CD4-positive, alpha-beta T cell (primary cell): ENCODE measurements around the gene CAMTA1. TPM values are rescaled to one million over a fixed set of nuclear protein-coding genes. Genes with fewer than 3 reads are reported as not detected.

Source experiments
- ATAC-seq: fragments of 200-7000 bp; cut with Tn5 transposase; one replicate; pipeline ENCODE4 v1.10.0; 2022; ENCODE audit warnings: mild to moderate bottlenecking; ENCODE audit not compliant: poor library complexity
- CTCF ChIA-PET: fragments of 350-600 bp; sonication (Branson Sonifier 250); formaldehyde crosslinking; loops from one replicate; lab custom pipeline; 2021; ENCODE audit warnings: antibody characterized with exemption, inconsistent platforms; lab: Charles Lee
- POLR2A ChIA-PET: fragments of 350-600 bp; sonication (Branson Sonifier 250); formaldehyde crosslinking; loops from one replicate; lab custom pipeline; 2021; ENCODE audit warnings: antibody characterized with exemption, inconsistent platforms; lab: Charles Lee
- DNase-seq, 14 experiments: peaks; one replicate each; pipeline ENCODE4 v3.0.0-alpha.2; 2013 to 2020; ENCODE audit warnings: mixed read lengths in 2 of 14
- H3K27ac ChIP-seq, 2 donors: one replicate each; pipeline versions ENCODE4 v1.5.1 to v1.7.0; 2013; ENCODE audit warnings: low read length in 2 of 2, low read depth in 1 of 2, mild to moderate bottlenecking in 1 of 2
- H3K27me3 ChIP-seq, 2 experiments: 1 replicate in 1 of 2; 2 replicates in 1 of 2; pipeline versions ENCODE4 v1.6.1 to v1.7.0; 2013; ENCODE audit warnings: low read length in 2 of 2, control low read depth in 1 of 2, mild to moderate bottlenecking in 1 of 2, moderate library complexity in 1 of 2; ENCODE audit not compliant: insufficient read depth in 2 of 2, control insufficient read depth in 1 of 2
- H3K36me3 ChIP-seq: one replicate; pipeline ENCODE4 v1.6.1; 2013; ENCODE audit warnings: low read length, control low read depth; ENCODE audit not compliant: insufficient read depth
- H3K4me1 ChIP-seq: one replicate; pipeline ENCODE4 v1.6.1; 2013; ENCODE audit warnings: low read length, control low read depth; ENCODE audit not compliant: insufficient read depth
- H3K4me3 ChIP-seq: one replicate; pipeline ENCODE4 v1.5.1; 2013; ENCODE audit warnings: mild to moderate bottlenecking, low read length, moderate library complexity
- H3K9me3 ChIP-seq, 2 experiments: 1 replicate in 1 of 2; 2 replicates in 1 of 2; pipeline versions ENCODE4 v1.6.1 to v1.7.0; 2013; ENCODE audit warnings: low read length in 2 of 2, mild to moderate bottlenecking in 2 of 2, control low read depth in 1 of 2, moderate library complexity in 1 of 2; ENCODE audit not compliant: control insufficient read depth in 1 of 2, insufficient read depth in 1 of 2
- H3K27ac Mint-ChIP-seq: one replicate; pipeline ENCODE4 v1.8.0; 2020; ENCODE audit warnings: mixed read lengths
- H3K27me3 Mint-ChIP-seq: one replicate; pipeline ENCODE4 v1.8.0; 2021; ENCODE audit warnings: mixed read lengths
- H3K36me3 Mint-ChIP-seq: one replicate; pipeline ENCODE4 v1.8.0; 2021; ENCODE audit warnings: low read depth, mixed read lengths
- H3K4me1 Mint-ChIP-seq: one replicate; pipeline ENCODE4 v1.8.0; 2021; ENCODE audit warnings: low read depth, mixed read lengths
- H3K4me3 Mint-ChIP-seq: one replicate; pipeline ENCODE4 v1.8.0; 2020; ENCODE audit warnings: mild to moderate bottlenecking, mixed read lengths
- H3K9me3 Mint-ChIP-seq: one replicate; pipeline ENCODE4 v1.8.0; 2020; ENCODE audit warnings: mixed read lengths
- CTCF ChIP-seq: fragments of 200-600 bp; IDR thresholded peaks from one replicate; pipeline ENCODE4 v1.8.0; 2022; ENCODE audit warnings: antibody characterized with exemption, mild to moderate bottlenecking
- intact Hi-C, 2 experiments: fragments of 100-400 bp; cut with DNase I in 1 of 2; cut with micrococcal nuclease in 1 of 2; formaldehyde crosslinking; loops; one replicate each; pipeline versions ENCODE4 v1.15.1 to v1.9.0; 2023 to 2025; cut with DNase I, micrococcal nuclease
- total RNA-seq, 174 experiments: library from RNA in 2 of 174; stranded (reverse) in 2 of 174; gene quantifications; one replicate each; pipeline ENCODE4 v1.2.3 and lab custom pipeline; 2021 to 2026

Gene CAMTA1
- total RNA-seq, 2 experiments from 2014 or later: 38.6 to 39.3 TPM

GRCh38 chr1:6850537-6850936 is 65.3 kb downstream of the CAMTA1 start:
- Mint-ChIP-seq H3K4me1 (peaks cover 4% of the 10 kb centered on the region), H3K36me3 (peaks cover 74% of the 10 kb centered on the region), H3K9me3 (peaks cover 2% of the 10 kb centered on the region), H3K27me3 (no peaks in the 10 kb centered on the region), H3K4me3 (no peak overlapping the region), H3K27ac (no peak overlapping the region)
- no peak for ATAC-seq
- TF ChIP-seq CTCF: no peak
- ChIA-PET CTCF (no interaction called here), POLR2A (no interaction called here)
- no peak overlapping the region for H3K27ac ChIP-seq
- no peak for DNase-seq
- no peak overlapping the region for H3K4me3 ChIP-seq
- peaks cover 7% of the 10 kb centered on the region for H3K36me3 ChIP-seq
- intact Hi-C loops: no loop called here
- H3K9me3 ChIP-seq: no peaks in the 10 kb centered on the region
- H3K27me3 ChIP-seq: no peaks in the 10 kb centered on the region
- H3K4me1 ChIP-seq: no peaks in the 10 kb centered on the region

GRCh38 chr1:6852136-6852890 is 67.1 kb downstream of the CAMTA1 start:
- Mint-ChIP-seq H3K9me3 (peaks cover 2% of the 10 kb centered on the region), H3K27me3 (no peaks in the 10 kb centered on the region), H3K36me3 (peaks cover 64% of the 10 kb centered on the region), H3K4me1 (peaks cover 12% of the 10 kb centered on the region), H3K4me3 (no peak overlapping the region), H3K27ac (no peak overlapping the region)
- Histone ChIP-seq H3K27me3 (no peaks in the 10 kb centered on the region), H3K27ac (no peak overlapping the region), H3K9me3 (no peaks in the 10 kb centered on the region), H3K4me1 (no peaks in the 10 kb centered on the region), H3K4me3 (no peak overlapping the region), H3K36me3 (peaks cover 7% of the 10 kb centered on the region)
- ChIA-PET CTCF (interaction anchor here (0.7 to 0.8 kb wide), 2 partner anchors 16 to 44 kb away, joined by 3 read pairs; no protein-coding TSS in a partner anchor), POLR2A (no interaction called here)
- DNase-seq: no peak
- intact Hi-C loops: no loop called here
- TF ChIP-seq CTCF: no peak
- ATAC-seq: no peak

- no peaks in the 10 kb centered on the region for H3K4me1 ChIP-seq
- no peak for DNase-seq
- H3K36me3 ChIP-seq: peaks cover 7% of the 10 kb centered on the region
- H3K4me3 ChIP-seq: no peak overlapping the region
- H3K27ac ChIP-seq: no peak overlapping the region
- no peak for ATAC-seq
- Mint-ChIP-seq H3K4me3 (no peak overlapping the region), H3K27ac (no peak overlapping the region), H3K36me3 (peaks cover 57% of the 10 kb centered on the region), H3K27me3 (no peaks in the 10 kb centered on the region), H3K9me3 (peaks cover 2% of the 10 kb centered on the region), H3K4me1 (peaks cover 15% of the 10 kb centered on the region)
- H3K9me3 ChIP-seq: no peaks in the 10 kb centered on the region
- ChIA-PET CTCF (no interaction called here), POLR2A (no interaction called here)
- no peak for TF ChIP-seq CTCF
- intact Hi-C loops: no loop called here
- H3K27me3 ChIP-seq: no peaks in the 10 kb centered on the region
Observed at GRCh38 chr1:6854166-6854565, 68.9 kb downstream of the CAMTA1 start.
